ENCODE results near the gene MZT2B.
"Not testable (repeated sequence)": the region's sequence is repeated elsewhere in the genome, so short reads cannot be mapped to it uniquely, and the experiment has no call there.

Gene MZT2B

DNA sequence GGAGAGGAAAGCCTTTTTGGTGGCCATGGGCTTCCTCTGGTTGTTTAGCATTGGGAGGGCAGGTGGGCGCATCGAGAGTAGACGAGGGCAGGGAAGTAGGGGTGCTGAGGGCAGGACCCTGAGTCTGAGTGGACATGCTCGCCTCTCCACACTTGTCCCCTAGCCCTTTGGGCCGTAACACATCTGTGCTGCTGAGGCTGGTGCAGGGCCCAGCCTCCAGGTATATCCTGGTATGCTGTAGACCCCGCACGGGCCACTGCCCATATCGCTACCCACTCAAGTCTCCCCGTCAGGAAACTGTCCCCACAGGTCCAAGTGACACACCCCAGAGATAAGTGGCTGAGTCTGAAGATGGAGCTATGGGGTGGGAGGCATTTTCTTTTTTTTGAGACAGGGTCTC is 23.4 kb upstream of the MZT2B start:
- H3F3A ChIP-seq (ENCODE audit: low read depth) = no peaks in the 10 kb centered on the region
- H3K4me1 ChIP-seq (ENCODE audit: insufficient read depth, low read length, poor library complexity, severe bottlenecking) = no peaks in the 10 kb centered on the region
- H3K9me2 ChIP-seq (replicated peaks; ENCODE audit: low read depth, low read length) = no peaks in the 10 kb centered on the region
- peaks cover 41% of the 10 kb centered on the region; the same call in 1 of the 2 replicates for H3K36me3 ChIP-seq (ENCODE audit: insufficient read depth, low read length)
- no peak overlapping the region for H3K4me3 ChIP-seq (ENCODE audit: low read length, poor library complexity, severe bottlenecking)
- no peaks in the 10 kb centered on the region for H3K27me3 ChIP-seq (ENCODE audit: insufficient read depth, low read length, poor library complexity, severe bottlenecking)
- no peaks in the 10 kb centered on the region for H3K9me3 ChIP-seq (ENCODE audit: insufficient read depth, low read depth, low read length)
- TF ChIP-seq EZH2phosphoT487 (IDR thresholded peaks at IDR 0.05; ENCODE audit: borderline replicate concordance) = no peak
- TF ChIP-seq, protein P1, sequence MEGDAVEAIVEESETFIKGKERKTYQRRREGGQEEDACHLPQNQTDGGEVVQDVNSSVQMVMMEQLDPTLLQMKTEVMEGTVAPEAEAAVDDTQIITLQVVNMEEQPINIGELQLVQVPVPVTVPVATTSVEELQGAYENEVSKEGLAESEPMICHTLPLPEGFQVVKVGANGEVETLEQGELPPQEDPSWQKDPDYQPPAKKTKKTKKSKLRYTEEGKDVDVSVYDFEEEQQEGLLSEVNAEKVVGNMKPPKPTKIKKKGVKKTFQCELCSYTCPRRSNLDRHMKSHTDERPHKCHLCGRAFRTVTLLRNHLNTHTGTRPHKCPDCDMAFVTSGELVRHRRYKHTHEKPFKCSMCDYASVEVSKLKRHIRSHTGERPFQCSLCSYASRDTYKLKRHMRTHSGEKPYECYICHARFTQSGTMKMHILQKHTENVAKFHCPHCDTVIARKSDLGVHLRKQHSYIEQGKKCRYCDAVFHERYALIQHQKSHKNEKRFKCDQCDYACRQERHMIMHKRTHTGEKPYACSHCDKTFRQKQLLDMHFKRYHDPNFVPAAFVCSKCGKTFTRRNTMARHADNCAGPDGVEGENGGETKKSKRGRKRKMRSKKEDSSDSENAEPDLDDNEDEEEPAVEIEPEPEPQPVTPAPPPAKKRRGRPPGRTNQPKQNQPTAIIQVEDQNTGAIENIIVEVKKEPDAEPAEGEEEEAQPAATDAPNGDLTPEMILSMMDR (conservative IDR thresholded peaks at IDR 0.05; ENCODE audit: low read length) = no peak
- no peak overlapping the region for H3K4me2 ChIP-seq (ENCODE audit: low read depth, low read length, poor library complexity, severe bottlenecking)
- no peak overlapping the region for H3K9ac ChIP-seq (ENCODE audit: low read depth, low read length, poor library complexity, severe bottlenecking)
- no peaks in the 10 kb centered on the region for H3K79me2 ChIP-seq (ENCODE audit: insufficient read depth, low read length)
- H2AFZ ChIP-seq (ENCODE audit: low read length) = no peak overlapping the region
- no peaks in the 10 kb centered on the region for H4K20me1 ChIP-seq (ENCODE audit: insufficient read depth, low read length, poor library complexity, severe bottlenecking)

DNA sequence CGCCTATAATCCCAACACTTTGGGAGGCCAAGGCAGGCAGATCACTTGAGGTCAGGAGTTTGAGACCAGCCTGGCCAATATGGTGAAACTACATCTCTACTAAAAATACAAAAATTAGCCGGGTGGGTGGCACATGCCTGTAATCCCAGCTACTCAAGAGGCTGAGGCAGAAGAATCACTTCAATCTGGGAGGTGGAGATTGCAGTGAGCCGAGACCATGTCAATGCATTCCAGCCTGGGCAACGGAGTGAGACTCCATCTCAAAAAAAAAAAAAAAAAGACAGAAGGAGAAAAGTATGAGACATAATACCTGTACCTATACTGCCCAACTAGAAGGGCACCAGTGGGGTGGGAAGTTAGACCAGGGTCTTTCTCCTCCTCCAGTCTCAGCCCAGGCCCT is 22.7 kb upstream of the MZT2B start:
- H3K9me3 ChIP-seq (ENCODE audit: insufficient read depth, low read depth, low read length); H2AFZ ChIP-seq (ENCODE audit: low read length); H3K4me1 ChIP-seq (ENCODE audit: insufficient read depth, low read length, poor library complexity, severe bottlenecking); H3K27me3 ChIP-seq (ENCODE audit: insufficient read depth, low read length, poor library complexity, severe bottlenecking); H3K9me2 ChIP-seq (replicated peaks; ENCODE audit: low read depth, low read length); H3K9ac ChIP-seq (ENCODE audit: low read depth, low read length, poor library complexity, severe bottlenecking); H3K4me3 ChIP-seq (ENCODE audit: low read length, poor library complexity, severe bottlenecking); H4K20me1 ChIP-seq (ENCODE audit: insufficient read depth, low read length, poor library complexity, severe bottlenecking); H3K4me2 ChIP-seq (ENCODE audit: low read depth, low read length, poor library complexity, severe bottlenecking); H3F3A ChIP-seq (ENCODE audit: low read depth); H3K79me2 ChIP-seq (ENCODE audit: insufficient read depth, low read length): not testable (repeated sequence)
- H3K36me3 ChIP-seq (ENCODE audit: insufficient read depth, low read length) = peaks cover 49% of the 10 kb centered on the region; the same call in 1 of the 2 replicates

GRCh38 chr2:130160131-130160530 is 21.9 kb upstream of the MZT2B start:
- no peaks in the 10 kb centered on the region for H3K4me1 ChIP-seq (ENCODE audit: insufficient read depth, low read length, poor library complexity, severe bottlenecking)
- no peaks in the 10 kb centered on the region for H3K27me3 ChIP-seq (ENCODE audit: insufficient read depth, low read length, poor library complexity, severe bottlenecking)
- no peak overlapping the region for H3K4me2 ChIP-seq (ENCODE audit: low read depth, low read length, poor library complexity, severe bottlenecking)

DNA sequence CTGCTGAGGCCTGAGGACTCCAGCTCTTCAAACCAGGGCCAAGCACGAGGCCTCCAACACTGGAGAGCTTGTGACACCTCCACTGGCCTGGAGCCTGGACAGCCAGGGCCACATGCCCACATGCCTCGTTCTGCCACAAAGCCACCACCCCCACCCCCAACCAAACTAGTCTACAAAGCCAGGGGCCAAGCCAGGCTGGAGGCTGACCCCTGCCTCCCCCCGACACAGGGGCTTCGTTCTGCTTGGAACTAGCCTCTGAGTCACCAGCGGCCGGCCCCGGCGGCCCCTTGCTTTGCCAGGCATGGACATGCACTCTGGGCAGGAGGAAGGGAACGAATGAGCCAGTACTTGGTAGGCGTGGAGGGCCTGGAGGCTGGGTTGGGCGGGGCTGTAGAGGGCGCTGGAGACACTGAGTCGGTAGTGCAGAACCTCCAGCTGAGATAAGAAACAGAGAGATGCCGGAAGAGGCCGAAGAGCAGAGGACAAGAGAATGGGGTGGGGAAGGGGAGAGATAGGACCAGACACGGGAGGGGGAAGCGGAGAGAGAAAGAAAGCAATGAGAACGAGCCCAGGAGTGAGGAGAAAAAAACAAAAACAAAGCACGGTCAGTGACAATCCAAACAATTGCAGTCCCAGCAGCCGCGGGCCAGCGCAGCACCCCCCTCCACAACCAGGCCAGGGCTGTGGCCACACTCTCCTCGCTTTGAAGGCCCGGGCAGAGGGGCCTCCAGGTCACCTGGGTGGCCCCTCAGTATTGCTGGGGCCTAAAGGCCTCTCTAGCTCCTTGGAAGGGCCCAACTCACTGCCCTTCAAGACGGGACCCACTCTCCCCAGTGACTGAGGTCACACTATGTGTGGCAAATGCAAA is 21.0 kb upstream of the MZT2B start:
- H2AFZ ChIP-seq (ENCODE audit: low read length); H3K4me3 ChIP-seq (ENCODE audit: low read length, poor library complexity, severe bottlenecking); H3K4me1 ChIP-seq (ENCODE audit: insufficient read depth, low read length, poor library complexity, severe bottlenecking); H3K4me2 ChIP-seq (ENCODE audit: low read depth, low read length, poor library complexity, severe bottlenecking); H3K9me3 ChIP-seq (ENCODE audit: insufficient read depth, low read depth, low read length); H3F3A ChIP-seq (ENCODE audit: low read depth); H4K20me1 ChIP-seq (ENCODE audit: insufficient read depth, low read length, poor library complexity, severe bottlenecking); H3K9ac ChIP-seq (ENCODE audit: low read depth, low read length, poor library complexity, severe bottlenecking); H3K27me3 ChIP-seq (ENCODE audit: insufficient read depth, low read length, poor library complexity, severe bottlenecking); H3K9me2 ChIP-seq (replicated peaks; ENCODE audit: low read depth, low read length); H3K79me2 ChIP-seq (ENCODE audit: insufficient read depth, low read length): not testable (repeated sequence)
- H3K36me3 ChIP-seq (ENCODE audit: insufficient read depth, low read length) = peaks cover 53% of the 10 kb centered on the region; the same call in 1 of the 2 replicates

More at GRCh38 chr2:130160131-130160530, 21.9 kb upstream of the MZT2B start:
- H2AFZ ChIP-seq (ENCODE audit: low read length) = no peak overlapping the region
- no peaks in the 10 kb centered on the region for H3K9me2 ChIP-seq (replicated peaks; ENCODE audit: low read depth, low read length)
- H4K20me1 ChIP-seq (ENCODE audit: insufficient read depth, low read length, poor library complexity, severe bottlenecking) = no peaks in the 10 kb centered on the region
- no peak overlapping the region for H3K4me3 ChIP-seq (ENCODE audit: low read length, poor library complexity, severe bottlenecking)
- H3K9ac ChIP-seq (ENCODE audit: low read depth, low read length, poor library complexity, severe bottlenecking) = no peak overlapping the region
- H3F3A ChIP-seq (ENCODE audit: low read depth) = no peaks in the 10 kb centered on the region
- H3K9me3 ChIP-seq (ENCODE audit: insufficient read depth, low read depth, low read length) = no peaks in the 10 kb centered on the region
- TF ChIP-seq, protein P1 (conservative IDR thresholded peaks at IDR 0.05; ENCODE audit: low read length) = no peak
- TF ChIP-seq EZH2phosphoT487 (IDR thresholded peaks at IDR 0.05; ENCODE audit: borderline replicate concordance) = no peak
- no peaks in the 10 kb centered on the region for H3K79me2 ChIP-seq (ENCODE audit: insufficient read depth, low read length)
- H3K36me3 ChIP-seq (ENCODE audit: insufficient read depth, low read length) = peaks cover 50% of the 10 kb centered on the region; the same call in 1 of the 2 replicates

DNA sequence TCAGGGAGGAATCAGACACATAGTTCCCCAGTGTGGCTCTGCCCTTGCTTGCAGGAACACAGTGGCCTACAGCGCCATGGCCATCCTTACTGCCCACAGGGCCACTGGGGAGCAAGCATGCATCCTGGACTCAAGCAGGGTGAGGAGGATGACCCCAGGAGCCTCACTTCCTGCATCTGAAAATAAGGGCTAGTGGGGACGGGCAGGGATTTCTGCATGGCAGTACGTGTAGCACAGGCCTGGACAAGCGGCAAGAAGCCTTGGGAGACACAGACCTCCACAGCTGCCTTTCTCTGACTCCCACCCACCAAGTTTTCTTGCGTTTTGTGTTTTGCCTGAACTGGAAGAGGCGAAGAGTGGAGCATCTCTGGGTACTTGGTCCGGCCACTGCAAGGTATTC is 19.6 kb upstream of the MZT2B start:
- H3K4me1 ChIP-seq (ENCODE audit: insufficient read depth, low read length, poor library complexity, severe bottlenecking); H4K20me1 ChIP-seq (ENCODE audit: insufficient read depth, low read length, poor library complexity, severe bottlenecking); H3F3A ChIP-seq (ENCODE audit: low read depth); H3K9me2 ChIP-seq (replicated peaks; ENCODE audit: low read depth, low read length); H3K27me3 ChIP-seq (ENCODE audit: insufficient read depth, low read length, poor library complexity, severe bottlenecking); H3K9me3 ChIP-seq (ENCODE audit: insufficient read depth, low read depth, low read length); H3K79me2 ChIP-seq (ENCODE audit: insufficient read depth, low read length); H3K4me2 ChIP-seq (ENCODE audit: low read depth, low read length, poor library complexity, severe bottlenecking); H3K9ac ChIP-seq (ENCODE audit: low read depth, low read length, poor library complexity, severe bottlenecking); H3K4me3 ChIP-seq (ENCODE audit: low read length, poor library complexity, severe bottlenecking); H2AFZ ChIP-seq (ENCODE audit: low read length): not testable (repeated sequence)
- H3K36me3 ChIP-seq (ENCODE audit: insufficient read depth, low read length) = peaks cover 63% of the 10 kb centered on the region; the same call in 1 of the 2 replicates
